GM18861 (cell line): ENCODE data around the gene SYT10.
"Not testable (repeated sequence)": the region's sequence is repeated elsewhere in the genome, so short reads cannot be mapped to it uniquely, and the experiment has no call there.

Experiments used
- ATAC-seq: cut with Tn5 transposase; IDR thresholded peaks from one replicate; pipeline ENCODE4 v1.9.1; 2021; ENCODE audit not compliant: unreplicated experiment

Gene SYT10

GRCh38 chr12:33357181-33357580, 82.4 kb downstream of the SYT10 start:
- no peak for ATAC-seq

- no peak for ATAC-seq
Observed at GRCh38 chr12:33349791-33350190, 89.8 kb downstream of the SYT10 start.

- not testable (repeated sequence) for ATAC-seq
Observed at GRCh38 chr12:33331961-33332398, 107.6 kb downstream of the SYT10 start.

- ATAC-seq = no peak
Observed at GRCh38 chr12:33330940-33331339, 108.7 kb downstream of the SYT10 start.
